Uterus (tissue), 2 donors: ENCODE results near the gene BCL11B.

Experiments used
- POLR2A ChIP-seq, 2 donors: fragments of 450-650 bp; IDR thresholded peaks; one replicate each; pipeline ENCODE4 v1.6.1; 2016; ENCODE audit warnings: antibody characterized with exemption in 2 of 2, mild to moderate bottlenecking in 1 of 2, moderate library complexity in 1 of 2
- TF ChIP-seq, protein P1 (sequence below), 4 experiments: fragments of 200-600 bp in 2 of 4; fragments of 450-650 bp in 2 of 4; sonication (generic) in 2 of 4; IDR thresholded peaks; one replicate each; pipeline ENCODE4 v1.5.1; 2016 to 2019; ENCODE audit warnings: antibody characterized with exemption in 4 of 4, mild to moderate bottlenecking in 2 of 4, moderate library complexity in 1 of 4

DNA sequence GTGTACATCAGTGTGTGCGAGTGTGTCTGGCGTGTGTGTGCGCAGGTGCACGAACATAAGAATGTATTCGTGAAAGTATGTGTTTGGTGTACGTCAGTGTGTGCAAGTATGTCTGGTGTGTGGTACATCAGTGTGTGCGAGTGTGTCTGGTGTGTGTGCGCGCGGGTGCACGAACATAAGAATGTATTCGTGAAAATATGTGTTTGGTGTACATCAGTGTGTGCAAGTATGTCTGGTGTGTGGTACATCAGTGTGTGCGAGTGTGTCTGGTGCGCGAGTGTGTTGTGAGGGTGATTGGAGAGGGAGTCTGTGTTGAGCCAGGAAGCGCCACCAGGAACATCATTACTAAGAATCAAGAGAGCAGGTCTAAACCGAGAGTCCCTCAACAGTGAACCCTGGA, 143.8 kb downstream of the BCL11B start:
- TF ChIP-seq, protein P1, sequence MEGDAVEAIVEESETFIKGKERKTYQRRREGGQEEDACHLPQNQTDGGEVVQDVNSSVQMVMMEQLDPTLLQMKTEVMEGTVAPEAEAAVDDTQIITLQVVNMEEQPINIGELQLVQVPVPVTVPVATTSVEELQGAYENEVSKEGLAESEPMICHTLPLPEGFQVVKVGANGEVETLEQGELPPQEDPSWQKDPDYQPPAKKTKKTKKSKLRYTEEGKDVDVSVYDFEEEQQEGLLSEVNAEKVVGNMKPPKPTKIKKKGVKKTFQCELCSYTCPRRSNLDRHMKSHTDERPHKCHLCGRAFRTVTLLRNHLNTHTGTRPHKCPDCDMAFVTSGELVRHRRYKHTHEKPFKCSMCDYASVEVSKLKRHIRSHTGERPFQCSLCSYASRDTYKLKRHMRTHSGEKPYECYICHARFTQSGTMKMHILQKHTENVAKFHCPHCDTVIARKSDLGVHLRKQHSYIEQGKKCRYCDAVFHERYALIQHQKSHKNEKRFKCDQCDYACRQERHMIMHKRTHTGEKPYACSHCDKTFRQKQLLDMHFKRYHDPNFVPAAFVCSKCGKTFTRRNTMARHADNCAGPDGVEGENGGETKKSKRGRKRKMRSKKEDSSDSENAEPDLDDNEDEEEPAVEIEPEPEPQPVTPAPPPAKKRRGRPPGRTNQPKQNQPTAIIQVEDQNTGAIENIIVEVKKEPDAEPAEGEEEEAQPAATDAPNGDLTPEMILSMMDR (IDR thresholded peaks at IDR 0.05), result no peak
- no peak for TF ChIP-seq POLR2A (IDR thresholded peaks at IDR 0.05)
